OCI-LY1 (cell line): ENCODE results near the gene DDX3X.

Source experiments
- CTCF ChIP-seq: fragments of 200-600 bp; sonication (generic), shearing (Covaris generic); IDR thresholded peaks from 2 replicates; pipeline ENCODE4 v1.5.1; 2017; ENCODE audit warnings: mild to moderate bottlenecking, antibody characterized with exemption, low read length, moderate library complexity, mixed read lengths
- EZH2 ChIP-seq: fragments of 200-600 bp; sonication (generic), shearing (Covaris generic); IDR thresholded peaks from 2 replicates; pipeline ENCODE4 v1.8.0; 2017; ENCODE audit warnings: borderline replicate concordance, mixed run types, mild to moderate bottlenecking, antibody characterized with exemption, low read length, moderate library complexity, mixed read lengths

GRCh38 chrX:41369152-41369551 lies 35.2 kb downstream of the DDX3X start:
- TF ChIP-seq EZH2 (no peak), CTCF (no peak)
